Peyer's patch (tissue), 4 donors: Measurements from ENCODE around the gene LEMD2. TPM values are rescaled to one million over a fixed set of nuclear protein-coding genes. Genes with fewer than 3 reads are reported as not detected.

Experiments used
- DNase-seq, 3 donors: peaks; one replicate each; pipeline ENCODE4 v3.0.0-alpha.2; 2017 to 2019
- H3K27ac ChIP-seq, 4 donors: fragments of 200-600 bp; sonication (generic); one replicate each; pipeline ENCODE4 v1.5.1; 2016 to 2019
- H3K27me3 ChIP-seq, 2 donors: fragments of 200-600 bp; sonication (generic); one replicate each; pipeline ENCODE4 v1.5.1; 2019
- H3K36me3 ChIP-seq, 3 donors: fragments of 200-600 bp; sonication (generic); one replicate each; pipeline ENCODE4 v1.5.1; 2016 to 2019
- H3K4me1 ChIP-seq, 4 donors: fragments of 200-600 bp; sonication (generic); one replicate each; pipeline ENCODE4 v1.5.1; 2016 to 2019
- H3K4me3 ChIP-seq, 4 donors: fragments of 200-600 bp; sonication (generic); 1 replicate in 3 of 4; 2 replicates in 1 of 4; pipeline ENCODE4 v1.5.1; 2016 to 2019; ENCODE audit warnings: mild to moderate bottlenecking in 1 of 4
- H3K9me3 ChIP-seq, 4 donors: fragments of 200-600 bp; sonication (generic); one replicate each; pipeline ENCODE4 v1.5.1; 2016 to 2019; ENCODE audit warnings: mild to moderate bottlenecking in 1 of 4
- CTCF ChIP-seq, 6 experiments: fragments of 450-650 bp in 4 of 6; fragments of 200-600 bp in 2 of 6; sonication (generic) in 1 of 6; IDR thresholded peaks; one replicate each; pipeline ENCODE4 v1.5.1; 2017 to 2019; ENCODE audit warnings: antibody characterized with exemption in 6 of 6, mild to moderate bottlenecking in 3 of 6, moderate library complexity in 1 of 6
- POLR2A ChIP-seq, 2 donors: fragments of 450-650 bp; IDR thresholded peaks; one replicate each; pipeline ENCODE4 v1.5.1; 2017; ENCODE audit warnings: antibody characterized with exemption in 2 of 2, mild to moderate bottlenecking in 2 of 2, moderate library complexity in 2 of 2
- total RNA-seq, 4 donors: library from RNA; depleted of rRNA; stranded (reverse); fragments of >200 nt; gene quantifications; one replicate each; pipeline ENCODE4 v1.1.0, GENCODE V29; 2016

LEMD2 gene
- total RNA-seq, 4 donors from 2014 or later, result 53.8 to 85.3 (median 75.8) TPM

- Histone ChIP-seq H3K9me3 (no peaks in the 10 kb centered on the region), H3K27me3 (no peaks in the 10 kb centered on the region), H3K4me3 (no peak overlapping the region), H3K4me1 (peaks cover 0 to 10% (median 0%) of the 10 kb centered on the region in 4 donors), H3K27ac (peak overlapping the region in 2 of 4 donors; percentile 27), H3K36me3 (no peaks in the 10 kb centered on the region)
- TF ChIP-seq POLR2A (IDR thresholded peaks at IDR 0.05), result no peak
- peak in 4 of 6 experiments; percentile 43 to 80 (median 69) for TF ChIP-seq CTCF (IDR thresholded peaks at IDR 0.05)
- peak; percentile 25 to 83 (median 77) for DNase-seq
Observed at GRCh38 chr6:33761922-33762629, 26.9 kb downstream of the LEMD2 start.

GRCh38 chr6:33761581-33761921 lies 27.4 kb downstream of the LEMD2 start:
- no peaks in the 10 kb centered on the region for H3K36me3 ChIP-seq
- no peak for DNase-seq
- peaks cover 0 to 10% (median 0%) of the 10 kb centered on the region in 4 donors for H3K4me1 ChIP-seq
- TF ChIP-seq CTCF (IDR thresholded peaks at IDR 0.05) (no peak), POLR2A (IDR thresholded peaks at IDR 0.05) (no peak)
- H3K9me3 ChIP-seq, result no peaks in the 10 kb centered on the region
- no peaks in the 10 kb centered on the region for H3K27me3 ChIP-seq
- H3K4me3 ChIP-seq, result no peak overlapping the region
- H3K27ac ChIP-seq, result peak overlapping the region in 2 of 4 donors; percentile 27

GRCh38 chr6:33759887-33760629 lies 28.9 kb downstream of the LEMD2 start:
- Histone ChIP-seq H3K27me3 (no peaks in the 10 kb centered on the region), H3K9me3 (no peaks in the 10 kb centered on the region), H3K4me3 (no peak overlapping the region), H3K36me3 (no peaks in the 10 kb centered on the region), H3K4me1 (peaks cover 0 to 10% (median 0%) of the 10 kb centered on the region in 4 donors), H3K27ac (no peak overlapping the region)
- no peak for TF ChIP-seq POLR2A (IDR thresholded peaks at IDR 0.05)
- TF ChIP-seq CTCF (IDR thresholded peaks at IDR 0.05), result no peak
- DNase-seq, result no peak

- H3K27me3 ChIP-seq, result no peaks in the 10 kb centered on the region
- TF ChIP-seq POLR2A (IDR thresholded peaks at IDR 0.05) (no peak), CTCF (IDR thresholded peaks at IDR 0.05) (no peak)
Observed at GRCh38 chr6:33758815-33759216, 30.1 kb downstream of the LEMD2 start.

GRCh38 chr6:33757906-33758305 lies 31.0 kb downstream of the LEMD2 start:
- Histone ChIP-seq H3K4me1 (peaks cover 0 to 10% (median 0%) of the 10 kb centered on the region in 4 donors), H3K27me3 (no peaks in the 10 kb centered on the region), H3K36me3 (no peaks in the 10 kb centered on the region), H3K27ac (no peak overlapping the region), H3K4me3 (no peak overlapping the region), H3K9me3 (no peaks in the 10 kb centered on the region)
- TF ChIP-seq POLR2A (IDR thresholded peaks at IDR 0.05) (no peak), CTCF (IDR thresholded peaks at IDR 0.05) (no peak)
- DNase-seq, result no peak

More at GRCh38 chr6:33758815-33759216, 30.1 kb downstream of the LEMD2 start:
- Histone ChIP-seq H3K27ac (no peak overlapping the region), H3K4me3 (no peak overlapping the region), H3K4me1 (peaks cover 0 to 10% (median 0%) of the 10 kb centered on the region in 4 donors), H3K36me3 (no peaks in the 10 kb centered on the region), H3K9me3 (no peaks in the 10 kb centered on the region)
- no peak for DNase-seq
